ENCODE results near the gene RNASEH2A.
A peak's percentile ranks its signal among the peaks of the same experiment; 100 is the strongest.
"Not testable (repeated sequence)": the region's sequence is repeated elsewhere in the genome, so short reads cannot be mapped to it uniquely, and the experiment has no call there.

Gene RNASEH2A

GRCh38 chr19:12834566-12834943 lies 28.2 kb downstream of the RNASEH2A start, which contains the start of gene RTBDN:
RTBDN (minus strand) TSS chr19:12834579; CDS start chr19:12829979, 4,600 bp downstream.
- peak; percentile 34 to 35 for DNase-seq

- peak; percentile 56 to 61 for DNase-seq
Measured at GRCh38 chr19:12834976-12835757, 28.8 kb downstream of the RNASEH2A start.

GRCh38 chr19:12836529-12836863 lies 30.1 kb downstream of the RNASEH2A start:
- no peak for DNase-seq

GRCh38 chr19:12837225-12837624 lies 30.8 kb downstream of the RNASEH2A start:
- DNase-seq: peak in 1 of 2 experiments; percentile 24

- peak; percentile 62 to 78 for DNase-seq
Measured at GRCh38 chr19:12838182-12838885, 31.9 kb downstream of the RNASEH2A start, which contains the start of gene MAST1. MAST1 (plus strand) TSS chr19:12838515; CDS start chr19:12838573, 58 bp downstream.

- peak; percentile 33 to 43 for DNase-seq
Measured at GRCh38 chr19:12838886-12839756, 32.7 kb downstream of the RNASEH2A start.

GRCh38 chr19:12840091-12841079 lies 34.0 kb downstream of the RNASEH2A start:
- DNase-seq: peak; percentile 83 to 84

- peak; percentile 49 to 57 for DNase-seq
Measured at GRCh38 chr19:12841094-12841493, 34.7 kb downstream of the RNASEH2A start.

- DNase-seq: no peak
Measured at GRCh38 chr19:12842511-12842910, 36.1 kb downstream of the RNASEH2A start.

GRCh38 chr19:12843328-12843727 lies 36.9 kb downstream of the RNASEH2A start:
- no peak for DNase-seq

GRCh38 chr19:12843999-12844732 lies 37.8 kb downstream of the RNASEH2A start:
- no peak for DNase-seq

- DNase-seq: not testable (repeated sequence)
Measured at GRCh38 chr19:12846613-12847012, 40.2 kb downstream of the RNASEH2A start.

- peak; percentile 95 to 96 for DNase-seq
Measured at GRCh38 chr19:12847159-12848139, 41.1 kb downstream of the RNASEH2A start.

GRCh38 chr19:12856653-12857052 lies 50.3 kb downstream of the RNASEH2A start:
- no peak for DNase-seq

- DNase-seq: no peak
Measured at GRCh38 chr19:12858041-12858928, 51.9 kb downstream of the RNASEH2A start.

- DNase-seq: no peak
Measured at GRCh38 chr19:12859546-12859945, 53.2 kb downstream of the RNASEH2A start.
